Right hindlimb (tissue), 1 donor: ENCODE measurements around the gene SLC12A1.
"Not testable (repeated sequence)": the region's sequence is repeated elsewhere in the genome, so short reads cannot be mapped to it uniquely, and the experiment has no call there.

ENCODE experiments used
- DNase-seq: peaks from one replicate; pipeline ENCODE4 v3.0.0-alpha.2; 2018

The SLC12A1 gene

GRCh38 chr15:48315041-48315440, 108.9 kb downstream of the SLC12A1 start:
- DNase-seq = no peak

DNA sequence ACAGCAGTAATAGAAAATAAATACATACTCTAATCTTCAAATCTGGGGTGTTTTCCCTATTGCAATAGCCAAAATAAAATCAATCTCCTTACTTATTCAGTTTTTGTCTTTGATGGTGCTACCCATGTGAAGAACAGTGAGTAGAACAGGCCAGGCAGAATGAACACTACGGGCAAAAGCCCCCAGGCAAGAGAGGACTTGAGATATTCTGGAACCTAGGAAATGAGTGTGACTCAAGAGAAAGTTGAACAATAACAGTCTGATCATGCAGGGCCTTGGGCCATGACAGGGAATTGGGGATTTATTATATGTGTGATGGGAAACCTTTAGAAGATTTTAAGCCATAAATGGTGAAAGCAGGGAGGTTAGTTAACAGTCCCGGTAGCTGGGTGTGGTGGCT, 111.1 kb downstream of the SLC12A1 start:
- no peak for DNase-seq

DNA sequence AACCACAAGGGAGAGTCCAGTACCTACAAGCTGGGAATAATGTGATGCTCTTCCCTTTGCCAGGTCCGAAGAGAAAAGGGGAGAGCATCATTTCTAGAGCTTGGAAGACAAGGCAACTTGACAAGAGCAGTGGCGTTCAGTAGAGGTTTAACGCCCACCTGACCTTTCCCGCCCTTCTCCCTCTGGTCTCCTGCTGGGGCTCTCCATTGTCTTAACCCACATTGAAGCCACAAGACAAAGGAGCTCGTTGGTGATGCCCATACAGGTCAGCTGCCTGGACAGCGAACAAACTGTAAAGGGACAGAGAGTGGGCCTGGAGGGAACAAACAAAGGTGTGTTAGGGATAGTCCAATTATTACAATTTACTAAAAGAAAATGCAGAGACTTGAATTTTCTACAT, 112.0 kb downstream of the SLC12A1 start:
- DNase-seq = no peak

DNA sequence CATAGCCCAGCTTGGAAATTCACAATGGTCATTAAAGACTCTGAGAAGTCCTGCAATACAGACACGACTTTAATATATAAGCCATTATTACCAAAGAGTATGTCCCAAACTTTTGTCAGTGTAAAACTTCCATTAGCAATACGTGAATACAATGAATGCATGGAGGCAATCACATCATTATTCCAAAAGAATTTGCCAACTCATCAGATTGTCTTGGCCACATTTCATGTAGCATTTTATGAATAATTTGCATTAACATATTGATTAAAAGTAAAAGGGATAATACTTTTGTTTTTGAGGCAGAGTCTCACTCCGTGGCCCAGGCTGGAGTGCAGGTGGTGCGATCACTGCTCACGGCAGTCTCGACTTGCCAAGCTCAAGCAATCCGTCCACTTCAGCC, 117.2 kb downstream of the SLC12A1 start:
- no peak for DNase-seq

- DNase-seq = no peak
These were observed 118.8 kb downstream of the SLC12A1 start for GRCh38 chr15:48324949-48325348.

- no peak for DNase-seq
These were observed 119.3 kb downstream of the SLC12A1 start for GRCh38 chr15:48325400-48325799.

- DNase-seq = not testable (repeated sequence)
These were observed 120.1 kb downstream of the SLC12A1 start for GRCh38 chr15:48326180-48326579.

DNA sequence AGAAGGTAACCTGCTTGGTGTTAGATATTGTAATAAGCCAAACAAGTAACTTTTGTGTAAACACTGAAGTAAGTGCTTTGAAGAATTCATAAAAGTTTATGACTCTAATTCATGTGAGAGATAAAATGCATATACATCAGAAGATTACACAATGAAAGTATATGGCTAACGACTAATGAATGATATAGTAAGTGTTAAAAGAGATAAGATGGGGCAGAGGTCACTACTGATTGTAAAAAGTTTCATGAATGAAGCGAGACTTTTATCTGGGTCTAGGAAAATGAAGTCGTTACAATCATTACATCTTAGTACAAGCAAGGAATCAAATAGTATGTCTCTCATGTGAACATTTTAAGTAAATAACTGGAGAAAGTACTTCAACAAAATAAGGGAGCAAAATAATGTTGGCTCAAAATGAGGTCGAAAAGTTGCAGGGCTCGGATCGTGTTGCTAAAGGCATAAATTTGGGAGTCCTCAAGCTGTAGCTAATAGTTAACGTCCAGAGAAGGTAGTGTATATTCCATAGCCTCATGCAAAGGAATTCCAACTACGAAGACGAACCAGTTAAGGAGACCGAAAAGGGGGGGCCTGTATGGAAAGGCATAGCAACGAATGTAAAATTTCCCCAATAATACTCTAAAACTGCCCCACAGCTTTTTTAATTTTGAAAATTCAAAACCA, 124.1 kb downstream of the SLC12A1 start:
- DNase-seq = no peak

DNA sequence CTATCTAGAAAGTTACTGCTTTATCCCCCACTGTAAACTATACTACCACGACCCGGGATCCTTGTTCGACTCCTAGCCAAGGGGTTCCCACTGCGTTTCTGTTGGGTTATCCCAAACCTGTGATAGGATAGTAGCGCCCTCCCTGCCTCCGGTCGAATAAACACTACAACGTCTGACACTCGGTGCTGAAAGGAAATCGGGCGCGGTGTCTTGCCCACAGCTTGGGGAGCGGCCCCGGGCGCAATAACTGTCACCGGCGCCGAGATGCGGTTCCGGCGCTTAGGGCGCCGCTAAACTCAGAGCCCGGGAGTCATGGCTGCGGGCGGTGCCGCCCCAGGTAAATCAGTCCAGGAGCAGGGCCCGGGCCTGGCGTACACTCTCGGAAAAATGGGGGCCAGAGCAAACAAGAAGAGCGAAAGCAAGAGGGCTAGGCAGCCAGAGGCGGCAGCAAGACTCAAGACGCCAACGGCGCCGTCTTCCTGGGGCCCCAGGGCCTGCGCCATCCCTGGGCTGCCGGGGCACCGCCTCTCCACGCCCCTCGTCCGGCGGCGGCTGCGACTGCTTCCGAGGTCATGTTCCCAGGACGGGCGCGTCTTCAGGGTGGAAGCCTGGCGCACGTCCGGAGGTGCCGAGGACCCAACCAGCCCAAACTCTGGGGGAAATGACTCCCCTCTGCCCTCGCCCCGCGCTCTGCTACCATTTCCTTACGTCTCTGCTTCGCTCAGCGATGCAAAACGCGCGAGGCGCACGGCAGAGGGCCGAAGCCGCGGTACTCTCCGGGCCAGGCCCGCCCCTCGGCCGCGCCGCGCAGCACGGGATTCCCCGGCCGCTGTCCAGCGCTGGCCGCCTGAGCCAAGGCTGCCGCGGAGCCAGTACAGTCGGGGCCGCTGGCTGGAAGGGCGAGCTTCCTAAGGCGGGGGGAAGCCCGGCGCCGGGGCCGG, 125.0 kb downstream of the SLC12A1 start, which contains the start of gene DUT:
DUT (plus strand) TSS at position 575 of the 941 bp plus-strand sequence; CDS start at position 662, 87 bp downstream.
- peak; percentile 92 for DNase-seq

DNA sequence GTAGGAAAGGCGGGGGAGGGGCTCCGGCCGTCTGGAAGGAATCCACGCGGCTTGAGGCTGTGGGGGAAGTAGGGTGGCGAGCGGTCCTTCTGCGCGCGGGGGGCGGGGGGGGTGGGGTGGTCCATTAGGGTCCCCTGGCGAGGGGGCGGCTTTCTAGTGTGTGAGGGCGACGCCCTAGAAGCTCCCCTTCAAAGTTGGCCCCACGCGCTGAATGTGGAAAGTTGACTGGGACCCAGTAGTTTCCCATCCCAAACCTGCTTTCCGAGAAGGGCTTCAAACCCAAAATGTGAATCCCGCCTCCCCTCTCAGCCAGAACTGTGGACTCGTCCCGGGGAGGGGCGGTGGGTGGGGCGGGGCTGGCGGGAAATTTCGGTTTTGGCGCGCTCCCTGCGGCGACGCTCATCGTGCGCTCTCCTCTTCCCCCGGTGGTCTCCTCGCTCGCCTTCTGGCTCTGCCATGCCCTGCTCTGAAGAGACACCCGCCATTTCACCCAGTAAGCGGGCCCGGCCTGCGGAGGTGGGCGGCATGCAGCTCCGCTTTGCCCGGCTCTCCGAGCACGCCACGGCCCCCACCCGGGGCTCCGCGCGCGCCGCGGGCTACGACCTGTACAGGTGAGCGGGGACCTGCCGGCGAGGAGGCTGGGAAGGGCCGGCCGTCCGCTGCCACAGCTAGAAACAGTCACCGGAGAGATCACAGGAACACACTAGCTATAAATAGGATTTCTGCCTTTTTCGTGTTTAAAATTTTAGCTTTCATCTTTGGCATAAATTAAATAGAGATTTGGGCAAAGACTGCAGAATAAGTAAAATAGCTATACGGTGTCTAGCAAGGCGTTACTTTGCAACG, 125.9 kb downstream of the SLC12A1 start:
- DNase-seq = peak; percentile 91

DNA sequence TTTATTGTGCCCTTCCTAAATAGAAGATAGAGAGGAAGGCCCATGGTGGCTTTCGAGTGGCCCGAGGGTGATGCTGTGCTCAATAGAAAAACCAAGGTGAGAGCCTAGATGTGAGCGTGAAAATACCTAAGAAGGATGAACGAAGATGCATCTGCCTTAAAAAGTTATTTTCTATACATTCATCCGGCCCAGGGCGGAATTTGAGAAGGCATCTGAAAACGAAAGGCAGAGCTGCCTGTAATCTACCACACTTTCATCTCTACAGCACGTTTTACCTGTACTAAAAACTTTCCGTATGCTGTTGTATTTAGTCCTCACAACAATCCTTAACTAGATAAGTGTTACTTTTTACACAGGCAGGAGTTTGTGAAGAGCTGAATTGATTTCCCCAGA, 126.5 kb downstream of the SLC12A1 start:
- no peak for DNase-seq

- no peak for DNase-seq
These were observed 127.4 kb downstream of the SLC12A1 start for GRCh38 chr15:48333540-48333939.

GRCh38 chr15:48334260-48334659, 128.2 kb downstream of the SLC12A1 start:
- DNase-seq = no peak

GRCh38 chr15:48336940-48337339, 130.8 kb downstream of the SLC12A1 start:
- DNase-seq = peak; percentile 23

DNA sequence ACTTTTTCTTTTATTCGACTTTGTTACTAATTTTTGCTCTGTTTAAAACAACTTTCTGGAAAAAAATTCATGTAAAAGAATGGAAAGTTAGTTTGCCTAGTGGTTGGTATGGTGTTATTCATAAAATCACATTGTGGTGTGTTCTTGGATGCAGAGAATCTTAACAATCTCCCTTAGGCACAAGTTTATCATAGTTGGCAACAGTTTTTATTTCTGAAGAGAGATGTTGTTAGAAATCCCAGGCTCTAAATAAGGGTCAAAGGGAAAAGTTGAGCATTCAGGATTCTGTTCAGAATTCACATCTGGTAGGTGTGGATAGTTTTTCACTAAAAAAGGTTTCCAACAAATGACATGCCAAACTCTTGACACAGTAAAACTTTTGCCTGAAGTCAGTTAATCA, 131.5 kb downstream of the SLC12A1 start:
- no peak for DNase-seq

DNA sequence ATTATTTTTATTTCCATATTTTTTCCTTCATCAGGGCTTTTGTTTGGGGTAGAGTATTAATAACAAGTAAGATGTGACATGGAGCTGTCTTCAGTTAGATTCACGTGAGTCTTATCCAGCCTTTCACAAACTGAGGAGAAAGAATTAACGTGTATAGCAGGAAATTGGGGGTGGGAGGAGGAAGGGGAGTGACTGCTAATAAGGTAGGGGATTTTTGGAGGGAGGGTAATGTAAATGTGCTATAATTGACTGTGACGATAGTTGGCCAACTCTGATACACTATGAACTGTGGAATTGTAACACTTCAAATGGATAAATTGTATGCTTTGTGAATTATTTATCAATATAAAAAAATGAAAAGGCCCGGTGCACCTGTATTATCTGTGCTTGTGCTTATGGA, 134.0 kb downstream of the SLC12A1 start:
- DNase-seq = no peak

DNA sequence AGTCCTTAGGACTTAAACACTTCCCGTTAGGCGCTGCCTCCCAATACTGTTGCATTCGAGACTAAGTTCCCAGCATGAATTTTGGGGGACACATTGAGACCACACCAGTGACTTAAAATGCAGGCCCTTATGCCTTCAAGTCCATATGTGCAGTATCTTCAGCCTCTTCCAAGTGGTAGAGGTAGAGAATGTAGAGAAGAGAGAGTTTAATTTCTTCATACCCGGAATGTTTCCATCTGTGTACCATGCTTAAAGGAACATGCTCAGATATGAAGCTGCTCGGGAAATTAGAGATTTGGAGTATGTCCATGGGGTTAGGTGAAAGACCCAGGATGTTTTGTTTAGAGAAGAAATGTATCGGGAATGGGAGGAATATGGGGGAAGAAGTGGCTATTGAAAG, 137.8 kb downstream of the SLC12A1 start:
- DNase-seq = no peak

DNA sequence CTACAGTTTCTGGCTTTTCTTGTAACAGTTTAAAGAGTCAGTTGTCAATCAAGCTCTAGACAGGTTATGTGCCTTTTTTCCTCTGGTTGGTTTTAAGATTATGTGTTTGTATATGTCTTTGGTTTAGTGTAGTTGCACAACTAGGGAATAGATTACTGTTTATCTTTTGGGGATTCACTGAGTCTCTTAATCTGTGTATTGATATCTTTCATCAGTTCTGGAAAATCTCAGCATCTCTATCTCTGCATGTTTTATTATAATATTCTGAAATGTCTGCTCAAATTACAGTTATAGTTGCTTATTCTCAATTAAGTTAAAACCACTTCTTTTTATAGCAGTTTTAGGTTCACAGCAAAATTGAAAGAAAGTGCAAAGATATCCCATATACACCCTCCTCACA, 139.4 kb downstream of the SLC12A1 start:
- no peak for DNase-seq

DNA sequence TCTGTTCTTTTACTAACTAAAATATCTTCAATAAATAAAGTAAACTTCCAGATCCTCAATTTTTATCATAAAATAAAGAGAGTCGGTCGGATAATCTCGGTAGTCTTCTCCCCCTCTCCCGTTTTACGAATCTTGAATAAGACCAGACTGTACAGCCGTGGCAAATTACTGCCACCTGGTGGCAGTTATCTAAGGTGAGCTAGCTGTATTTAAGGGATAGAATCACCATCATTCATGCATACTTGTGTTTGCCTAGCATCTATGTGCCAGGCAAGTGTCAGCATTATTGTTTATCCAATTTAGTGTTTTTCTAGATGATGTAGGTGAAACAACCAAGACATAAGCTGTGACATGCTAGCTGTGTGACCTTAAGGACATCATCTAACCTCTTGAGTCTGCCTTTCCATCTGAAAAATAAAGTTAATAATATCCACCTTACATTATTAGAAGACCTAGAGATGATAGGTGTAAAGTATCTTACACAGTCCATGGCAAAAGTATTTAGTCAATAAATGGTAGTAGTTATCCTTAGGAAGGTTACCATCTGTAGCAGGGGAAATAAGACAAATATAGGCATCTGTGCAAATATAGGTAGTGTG, 146.5 kb downstream of the SLC12A1 start:
- DNase-seq = peak; percentile 61
